Measurements from ENCODE around the gene ITGA11.

The ITGA11 gene

DNA sequence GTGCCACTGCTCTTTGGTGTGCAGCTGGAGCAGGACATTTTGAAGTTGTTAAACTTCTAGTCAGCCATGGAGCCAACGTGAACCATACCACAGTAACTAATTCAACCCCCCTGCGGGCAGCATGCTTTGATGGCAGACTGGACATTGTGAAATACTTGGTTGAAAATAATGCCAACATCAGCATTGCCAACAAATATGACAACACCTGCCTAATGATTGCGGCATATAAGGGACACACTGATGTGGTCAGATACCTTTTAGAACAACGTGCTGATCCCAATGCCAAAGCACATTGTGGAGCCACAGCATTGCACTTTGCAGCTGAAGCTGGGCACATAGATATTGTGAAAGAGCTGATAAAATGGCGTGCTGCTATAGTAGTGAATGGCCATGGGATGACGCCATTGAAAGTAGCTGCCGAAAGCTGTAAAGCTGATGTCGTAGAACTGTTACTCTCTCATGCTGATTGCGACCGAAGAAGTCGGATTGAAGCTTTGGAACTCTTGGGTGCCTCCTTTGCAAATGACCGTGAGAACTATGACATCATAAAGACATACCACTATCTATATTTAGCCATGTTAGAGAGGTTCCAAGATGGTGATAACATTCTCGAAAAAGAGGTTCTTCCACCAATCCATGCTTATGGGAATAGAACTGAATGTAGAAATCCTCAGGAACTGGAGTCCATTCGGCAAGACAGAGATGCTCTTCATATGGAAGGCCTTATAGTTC is 142.2 kb downstream of the ITGA11 start:
- no peak for DNase-seq (ENCODE audit: low read depth)

- no peak for DNase-seq (ENCODE audit: low read depth)
Observed at GRCh38 chr15:68289057-68289456, 142.9 kb downstream of the ITGA11 start.

DNA sequence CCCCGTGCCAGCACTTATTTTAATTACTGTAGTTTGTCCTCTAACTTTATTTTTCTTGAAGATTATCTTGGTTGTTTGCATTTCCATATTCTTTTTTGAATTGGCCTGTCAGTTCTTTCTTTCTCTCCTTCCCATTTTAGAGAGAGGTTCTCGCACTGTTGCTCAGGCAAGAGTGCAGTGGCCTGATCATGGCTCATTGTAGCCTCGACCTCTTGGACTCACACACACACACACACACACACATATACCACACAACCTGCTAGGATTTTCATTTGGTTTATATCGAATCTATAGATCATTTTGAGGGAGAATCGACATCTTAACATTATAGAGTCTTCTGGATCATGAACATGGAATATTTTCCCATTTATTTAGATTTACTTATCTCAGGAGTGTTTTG is 145.7 kb downstream of the ITGA11 start:
- no peak for DNase-seq (ENCODE audit: low read depth)

DNA sequence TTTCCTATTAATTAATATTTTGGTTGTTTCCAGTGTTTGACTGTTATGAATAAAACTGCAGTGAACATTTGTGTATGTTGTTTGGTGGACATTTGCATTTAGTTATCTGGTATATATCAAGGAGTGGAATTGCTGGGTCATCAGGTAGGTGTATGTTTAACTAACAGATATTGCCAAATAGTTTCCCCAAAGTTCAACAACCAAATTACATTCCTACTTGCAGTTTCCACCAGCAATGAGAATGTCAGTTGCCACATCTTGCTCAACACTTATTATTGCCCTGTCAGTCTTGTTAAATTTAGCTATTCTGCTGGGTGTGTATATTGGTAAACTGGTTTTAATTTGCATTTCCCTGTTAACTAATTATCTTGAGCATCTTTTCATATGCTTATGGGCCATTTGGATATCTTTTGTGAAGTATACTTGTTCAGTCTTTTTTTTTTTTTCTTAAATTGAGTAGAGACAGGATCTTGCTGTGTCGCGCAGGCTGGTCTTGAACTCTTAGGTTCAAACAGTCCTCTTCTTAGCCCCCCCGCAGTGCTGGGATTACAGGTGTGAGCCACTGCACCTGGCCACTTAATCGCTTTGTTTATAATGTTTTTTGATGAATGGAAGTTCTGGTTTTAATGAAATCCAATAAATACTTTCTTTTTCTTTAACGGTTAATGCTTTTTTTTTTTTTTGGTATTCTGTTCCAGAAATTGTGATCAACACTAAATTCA is 146.5 kb downstream of the ITGA11 start:
- DNase-seq (ENCODE audit: low read depth) = no peak

- DNase-seq (ENCODE audit: low read depth) = no peak
Observed at GRCh38 chr15:68284616-68285258, 147.2 kb downstream of the ITGA11 start.

DNA sequence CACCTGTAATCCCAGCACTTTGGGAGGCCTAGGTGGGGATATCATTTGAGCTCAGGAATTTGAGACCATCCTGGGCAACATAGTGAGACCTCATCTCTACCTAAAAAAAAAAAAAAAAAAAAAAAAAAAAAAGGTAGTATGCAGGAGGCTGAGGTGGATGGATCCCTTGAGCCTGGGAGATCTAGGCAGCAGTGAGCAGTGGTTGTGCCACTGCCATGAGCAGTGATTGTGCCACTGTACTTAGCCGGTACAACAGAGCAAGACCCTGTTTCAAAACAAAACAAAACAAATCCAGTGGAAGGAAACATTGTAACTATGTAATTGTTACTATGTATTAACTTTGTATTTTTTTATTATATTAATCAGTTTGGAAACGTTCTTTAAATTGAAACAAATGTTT is 148.6 kb downstream of the ITGA11 start:
- no peak for DNase-seq (ENCODE audit: low read depth)

DNA sequence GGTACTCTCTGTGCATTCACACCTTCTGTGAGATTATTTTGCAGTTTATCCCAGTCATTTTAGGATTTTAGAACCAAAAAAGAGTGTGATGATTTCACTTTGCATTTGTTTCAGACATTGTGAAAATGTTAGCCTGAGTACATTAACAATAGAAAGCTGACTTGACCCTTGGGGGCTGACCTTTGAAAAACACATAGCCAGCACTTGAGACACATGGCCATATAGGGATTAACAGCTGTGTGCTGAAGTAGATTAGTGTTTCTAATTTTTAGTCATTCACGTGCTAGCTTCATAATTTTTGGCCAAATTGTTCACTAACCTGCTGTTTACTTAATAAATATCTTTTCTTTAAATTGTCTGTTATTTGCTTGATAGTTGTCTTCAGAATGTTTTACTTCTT is 151.0 kb downstream of the ITGA11 start:
- no peak for DNase-seq (ENCODE audit: low read depth)

GRCh38 chr15:68279779-68280753 is 151.9 kb downstream of the ITGA11 start:
- no peak for DNase-seq (ENCODE audit: low read depth)

- no peak for DNase-seq (ENCODE audit: low read depth)
Observed at GRCh38 chr15:68278595-68279405, 153.2 kb downstream of the ITGA11 start.

- no peak for DNase-seq (ENCODE audit: low read depth)
Observed at GRCh38 chr15:68278345-68278594, 153.7 kb downstream of the ITGA11 start.

DNA sequence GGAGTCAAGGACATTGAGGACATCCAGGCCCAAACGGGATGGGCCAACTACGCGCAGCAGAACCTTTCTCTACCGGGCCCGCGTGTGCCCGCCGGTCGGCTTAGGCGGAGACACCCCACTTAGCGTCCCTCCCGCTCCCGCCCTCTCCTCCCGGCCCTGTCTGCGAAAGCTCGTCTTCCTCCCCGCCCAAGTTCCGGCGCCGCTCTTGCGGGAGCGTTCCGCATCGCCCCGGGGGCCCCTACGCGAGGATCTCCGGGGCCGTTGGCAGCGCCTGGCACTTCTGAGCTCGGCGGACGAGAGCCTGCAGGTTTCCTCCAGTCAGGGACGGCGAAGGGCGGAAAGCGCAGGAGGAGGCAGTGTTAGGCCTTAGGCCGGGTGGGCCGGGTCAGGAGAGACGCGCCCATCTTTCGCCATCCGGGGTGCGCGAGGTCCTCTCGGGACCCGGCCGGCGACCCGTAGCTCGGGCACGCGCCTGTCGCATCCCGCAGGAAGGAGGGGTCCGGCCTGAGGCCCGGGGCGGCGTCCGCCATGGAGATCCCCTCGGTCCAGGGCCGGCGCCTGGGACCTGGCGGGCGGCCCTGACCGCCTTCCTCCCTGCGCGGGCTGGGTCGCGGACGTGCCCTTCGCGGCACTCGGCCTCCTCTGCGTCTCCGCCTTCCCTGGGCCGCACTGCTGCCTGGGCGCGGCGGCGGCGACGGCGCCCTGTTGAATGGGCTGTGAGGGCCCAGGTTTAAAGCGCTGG is 154.2 kb downstream of the ITGA11 start, which contains the start of gene FEM1B:
Gene FEM1B (plus strand): TSS at position 143 of the 742 bp plus-strand sequence. CDS start 673 bp downstream, outside the sequence.
- peak; percentile 78 for DNase-seq (ENCODE audit: low read depth)

- DNase-seq (ENCODE audit: low read depth) = no peak
Observed at GRCh38 chr15:68277131-68277602, 154.8 kb downstream of the ITGA11 start.

- no peak for DNase-seq (ENCODE audit: low read depth)
Observed at GRCh38 chr15:68276668-68277067, 155.3 kb downstream of the ITGA11 start.

GRCh38 chr15:68275165-68275746 is 156.7 kb downstream of the ITGA11 start:
- DNase-seq (ENCODE audit: low read depth) = no peak

GRCh38 chr15:68274201-68274848 is 157.6 kb downstream of the ITGA11 start:
- no peak for DNase-seq (ENCODE audit: low read depth)

- no peak for DNase-seq (ENCODE audit: low read depth)
Observed at GRCh38 chr15:68272721-68273271, 159.2 kb downstream of the ITGA11 start.

DNA sequence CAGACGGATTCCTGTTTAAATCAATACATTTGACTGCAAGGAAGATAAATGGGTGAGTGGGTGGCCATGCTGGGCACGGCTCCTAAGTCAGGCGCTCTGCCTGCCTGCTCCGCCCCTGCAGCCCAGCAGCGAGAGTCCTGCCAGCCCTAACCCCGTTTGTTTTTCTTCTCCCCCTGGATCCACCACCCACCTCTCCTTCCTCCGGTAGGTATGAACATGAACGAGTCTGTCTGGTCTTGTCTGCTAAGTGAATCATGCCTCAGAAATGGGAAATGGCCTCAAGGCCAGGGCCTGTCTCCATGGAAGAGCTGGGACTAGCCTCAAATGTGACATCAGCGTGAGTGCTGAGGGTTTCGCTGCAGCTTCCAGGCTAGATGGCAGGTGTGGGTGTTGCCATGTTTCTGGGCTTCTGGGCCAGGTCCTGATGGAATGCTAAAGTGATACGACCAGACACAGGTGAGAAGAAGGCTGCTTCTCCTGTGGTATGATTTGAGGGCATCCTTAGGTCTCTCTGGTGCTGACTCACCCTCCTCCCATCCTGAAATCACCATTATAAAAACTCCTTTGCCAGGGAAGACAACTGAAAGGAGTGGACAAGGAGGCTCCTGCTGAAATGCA is 160.0 kb downstream of the ITGA11 start:
- DNase-seq (ENCODE audit: low read depth) = no peak

DNA sequence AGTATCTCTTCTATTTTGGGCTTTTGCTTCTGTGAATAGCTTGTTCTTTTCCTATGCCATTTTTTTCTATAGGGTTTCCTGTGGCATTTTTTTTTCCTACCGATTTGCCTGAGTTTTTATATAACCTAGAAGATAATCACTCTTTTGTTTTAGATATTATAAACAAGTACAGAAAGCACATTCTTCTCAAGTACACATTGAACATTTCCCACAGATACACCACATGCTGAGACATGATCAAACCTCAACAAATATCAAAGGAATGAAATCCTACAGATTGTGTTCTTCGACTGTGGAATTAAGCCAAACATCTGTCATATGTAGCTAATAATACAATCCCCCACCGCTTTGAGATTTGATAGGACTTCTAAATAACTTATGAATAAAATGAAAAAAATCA is 163.6 kb downstream of the ITGA11 start:
- no peak for DNase-seq (ENCODE audit: low read depth)

- no peak for DNase-seq (ENCODE audit: low read depth)
Observed at GRCh38 chr15:68265674-68266073, 166.3 kb downstream of the ITGA11 start.

Data from stimulated activated CD8-positive, alpha-beta memory T cell treated with anti-CD3 and anti-CD28 coated beads, Interleukin-4, amount 100 ng/mL, for 24 hours (primary cell).